Dedifferentiated amniotic fluid mesenchymal stem cell (primary cell): ENCODE measurements around the gene CLECL1.
"Not testable (repeated sequence)": the region's sequence is repeated elsewhere in the genome, so short reads cannot be mapped to it uniquely, and the experiment has no call there.

Experiments used
- DNase-seq: peaks from one replicate; pipeline ENCODE4 v3.0.0-alpha.2; 2016; ENCODE audit errors: extremely low spot score

Gene CLECL1

DNA sequence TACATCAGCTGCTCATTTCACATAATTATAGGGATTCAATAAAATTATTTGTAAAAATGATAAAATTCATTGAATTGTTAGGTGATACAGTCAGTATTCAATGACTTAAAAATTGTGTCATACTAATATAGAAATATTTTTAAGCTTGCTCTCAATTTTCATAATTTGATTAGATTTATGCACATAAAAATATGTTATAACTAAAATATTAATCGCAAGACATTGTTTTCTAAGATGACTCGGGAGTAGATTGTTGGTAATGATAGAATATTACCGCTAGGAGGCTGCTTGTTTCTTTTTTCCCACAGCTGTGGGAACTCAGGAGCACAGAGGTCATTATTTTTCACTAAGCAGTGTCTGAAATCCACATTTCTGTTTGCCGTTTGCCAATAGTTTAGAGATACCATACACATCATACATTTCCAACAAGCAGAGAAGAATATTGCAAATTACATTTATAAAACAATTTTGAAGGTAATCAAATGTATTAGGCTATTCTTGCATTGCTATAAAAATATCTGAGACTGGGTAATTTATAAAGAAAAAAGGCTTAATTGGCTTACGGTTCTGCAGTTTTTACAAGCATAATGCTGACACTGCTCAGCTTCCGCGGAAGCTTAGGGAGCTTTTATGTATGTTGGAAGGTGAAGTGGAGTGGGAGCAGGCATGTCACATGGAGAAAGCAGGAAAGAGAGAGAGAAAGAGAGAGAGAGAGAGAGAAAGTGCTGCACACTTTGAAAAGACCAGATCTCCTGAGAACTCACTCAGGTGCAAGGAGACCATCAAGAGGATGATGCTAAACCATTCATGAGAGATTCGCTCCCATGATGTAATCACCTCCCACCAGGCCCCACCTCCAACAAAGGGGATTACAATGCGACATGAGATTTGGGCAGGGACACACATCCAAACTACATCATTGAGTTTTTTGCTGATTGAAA, 18.6 kb upstream of the CLECL1 start:
- no peak for DNase-seq

DNA sequence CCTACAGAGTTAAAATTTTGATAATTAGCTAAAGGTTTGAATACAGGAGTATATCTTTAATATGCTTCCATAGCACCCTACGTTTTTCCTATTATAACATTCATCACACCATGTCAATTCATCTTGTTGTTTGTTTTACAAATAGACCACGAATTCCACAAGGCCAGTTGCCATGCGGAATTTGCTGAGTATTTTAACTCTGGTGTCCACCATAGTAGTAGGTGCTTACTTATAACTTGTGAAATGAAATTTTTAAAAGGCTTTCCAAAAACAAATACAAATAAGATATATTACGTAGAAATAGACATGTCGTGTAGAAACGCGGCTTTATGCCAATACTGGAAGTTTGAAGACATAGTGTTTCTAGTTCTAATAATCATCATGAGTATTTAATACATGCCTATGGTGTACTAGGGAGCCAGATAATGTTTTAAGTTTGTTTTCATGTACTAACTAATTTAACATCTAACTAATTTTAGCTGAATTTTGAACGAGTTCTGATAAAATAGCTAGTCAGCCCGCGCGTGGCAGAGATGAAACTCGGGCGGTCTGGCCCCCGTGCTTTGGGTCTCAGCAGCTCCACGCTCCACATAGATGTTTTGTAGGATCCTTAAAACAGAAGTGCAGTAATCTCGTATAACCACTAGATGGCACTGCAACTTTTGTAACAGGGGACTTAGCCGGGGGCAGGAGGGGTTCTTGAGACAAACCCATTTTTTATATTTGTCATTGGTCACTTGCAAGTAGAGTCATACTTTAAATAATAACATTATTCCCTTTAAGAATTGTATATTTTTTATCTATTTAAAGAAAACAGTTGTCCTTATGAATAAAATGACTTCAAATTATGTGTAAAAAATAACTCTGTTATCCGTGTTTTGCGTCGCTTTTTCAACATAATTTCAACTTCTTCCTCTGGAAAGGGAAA, 17.6 kb upstream of the CLECL1 start:
- peak; percentile 74 for DNase-seq

- no peak for DNase-seq
These were observed 16.7 kb upstream of the CLECL1 start for GRCh38 chr12:9749640-9750039.

DNA sequence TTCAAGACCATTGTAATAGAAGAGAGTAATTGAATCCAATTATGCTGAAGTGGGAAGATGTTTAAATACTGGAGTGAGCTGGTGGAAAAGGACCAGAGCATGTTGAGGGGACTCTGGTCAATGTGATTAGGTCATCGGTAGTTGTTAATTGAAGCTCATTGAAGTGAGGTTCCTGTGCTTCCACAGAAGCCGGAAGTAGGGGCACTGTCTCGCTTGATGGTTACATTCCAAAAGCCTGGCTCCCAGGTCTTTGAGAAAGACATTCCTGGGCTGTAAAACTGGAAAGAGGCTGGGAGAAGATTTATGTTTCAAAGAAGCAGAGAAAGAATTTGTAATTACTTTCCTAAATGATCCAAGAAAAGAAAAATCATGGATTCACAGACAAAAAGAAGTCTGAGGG, 12.3 kb upstream of the CLECL1 start:
- DNase-seq = no peak

- DNase-seq = no peak
These were observed 9.8 kb upstream of the CLECL1 start for GRCh38 chr12:9742661-9743060.

- no peak for DNase-seq
These were observed 8.8 kb upstream of the CLECL1 start for GRCh38 chr12:9741726-9742125.

GRCh38 chr12:9740106-9740750, 7.3 kb upstream of the CLECL1 start:
- no peak for DNase-seq

- not testable (repeated sequence) for DNase-seq
These were observed 6.7 kb upstream of the CLECL1 start for GRCh38 chr12:9739404-9740105.

GRCh38 chr12:9738905-9739304, 6.0 kb upstream of the CLECL1 start:
- DNase-seq = not testable (repeated sequence)

DNA sequence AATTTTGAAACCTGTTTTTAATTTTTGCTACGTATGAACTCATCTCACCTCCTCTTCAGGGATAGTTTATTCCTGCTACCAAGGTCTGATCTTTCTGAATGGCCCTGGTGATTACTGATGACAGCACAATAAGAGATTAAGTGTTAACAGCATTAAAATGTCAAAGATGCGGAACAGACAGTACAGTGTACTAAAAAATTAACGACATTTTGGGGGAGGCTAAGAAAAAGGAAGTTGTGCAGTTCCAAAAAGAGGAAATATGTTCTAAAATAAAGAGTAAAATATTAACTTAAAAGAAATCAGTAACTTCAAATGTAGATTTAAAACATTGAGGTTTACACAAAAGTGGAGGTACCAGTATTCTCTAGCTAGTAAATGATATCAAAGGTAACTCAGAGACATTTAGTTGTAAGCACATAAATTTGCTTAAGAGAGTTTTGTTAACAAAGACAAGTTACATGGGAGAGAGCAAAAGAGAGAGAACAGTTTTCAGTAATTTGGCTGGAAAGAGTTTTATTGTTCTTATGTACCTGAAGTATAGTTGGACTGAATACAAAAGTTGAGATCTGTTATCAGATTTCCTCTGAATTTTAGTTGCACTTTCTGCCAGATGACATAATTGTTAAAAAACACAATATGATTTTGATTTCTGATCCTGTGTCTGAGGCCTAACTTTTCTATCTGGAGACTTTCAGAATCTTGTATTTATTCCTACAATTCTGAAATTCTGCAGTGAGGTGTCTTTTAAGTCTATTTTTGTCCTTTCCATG, 4.2 kb upstream of the CLECL1 start:
- DNase-seq = no peak

GRCh38 chr12:9735601-9736000, 2.7 kb upstream of the CLECL1 start:
- DNase-seq = no peak

DNA sequence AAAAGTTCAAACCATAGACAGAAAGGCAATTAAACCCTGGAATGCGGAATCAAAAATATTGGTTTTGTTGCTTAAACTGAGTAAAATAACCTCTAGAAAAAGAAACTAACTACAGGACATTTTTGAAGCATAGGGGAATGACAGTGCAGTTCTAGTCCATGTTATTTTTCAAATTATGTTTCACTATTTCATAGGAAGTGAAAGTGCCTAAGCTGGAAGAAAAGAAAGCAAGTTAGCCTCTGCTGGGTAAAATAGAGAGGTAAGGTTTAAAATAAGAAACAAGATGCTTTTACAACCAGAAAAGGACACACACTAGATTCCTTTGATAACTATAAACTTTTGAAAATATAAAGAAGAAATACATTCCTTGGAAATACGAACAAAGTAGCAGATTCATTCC, 1.1 kb downstream of the CLECL1 start:
- DNase-seq = no peak

GRCh38 chr12:9731393-9731792, 1.5 kb downstream of the CLECL1 start:
- DNase-seq = no peak

DNA sequence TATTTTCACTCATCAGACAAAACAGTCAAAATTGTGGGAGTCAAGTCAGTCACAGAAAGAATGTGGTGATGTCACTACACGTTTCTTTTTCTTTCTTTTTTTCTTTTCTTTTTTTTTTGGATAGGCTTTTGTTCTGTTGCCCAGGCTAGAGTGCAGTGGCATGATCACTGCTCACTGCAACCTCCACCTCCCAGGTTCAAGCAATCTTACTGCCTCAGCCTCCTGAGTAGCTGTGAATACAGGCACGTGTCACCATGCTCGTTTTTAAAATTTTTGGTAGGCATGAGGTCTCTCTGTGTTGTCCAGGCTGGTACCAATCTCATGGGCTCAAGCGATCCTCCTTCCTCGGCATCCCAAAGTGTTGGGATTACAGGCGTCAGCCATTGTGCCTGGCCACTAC, 2.3 kb downstream of the CLECL1 start:
- no peak for DNase-seq

DNA sequence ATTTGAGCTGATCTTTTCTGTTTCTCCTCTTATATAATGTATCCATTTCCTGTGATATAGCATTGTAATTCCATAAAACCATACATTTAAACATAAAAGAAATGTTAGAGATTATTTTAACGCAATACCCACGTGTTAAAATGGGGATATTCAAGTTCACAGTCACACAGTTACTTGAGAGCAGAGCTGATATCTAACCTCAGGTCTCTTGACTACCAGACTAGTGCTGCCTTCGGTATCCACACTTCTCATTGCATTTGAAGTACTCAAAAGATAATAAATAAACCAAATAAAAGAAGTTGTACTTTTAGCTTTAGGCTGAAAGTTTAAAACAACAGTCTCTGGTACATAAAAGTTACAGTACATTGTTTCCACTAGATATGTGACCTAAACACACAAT, 2.9 kb downstream of the CLECL1 start:
- no peak for DNase-seq

GRCh38 chr12:9729082-9729481, 3.8 kb downstream of the CLECL1 start:
- no peak for DNase-seq

- no peak for DNase-seq
These were observed 5.1 kb downstream of the CLECL1 start for GRCh38 chr12:9727813-9728212.

DNA sequence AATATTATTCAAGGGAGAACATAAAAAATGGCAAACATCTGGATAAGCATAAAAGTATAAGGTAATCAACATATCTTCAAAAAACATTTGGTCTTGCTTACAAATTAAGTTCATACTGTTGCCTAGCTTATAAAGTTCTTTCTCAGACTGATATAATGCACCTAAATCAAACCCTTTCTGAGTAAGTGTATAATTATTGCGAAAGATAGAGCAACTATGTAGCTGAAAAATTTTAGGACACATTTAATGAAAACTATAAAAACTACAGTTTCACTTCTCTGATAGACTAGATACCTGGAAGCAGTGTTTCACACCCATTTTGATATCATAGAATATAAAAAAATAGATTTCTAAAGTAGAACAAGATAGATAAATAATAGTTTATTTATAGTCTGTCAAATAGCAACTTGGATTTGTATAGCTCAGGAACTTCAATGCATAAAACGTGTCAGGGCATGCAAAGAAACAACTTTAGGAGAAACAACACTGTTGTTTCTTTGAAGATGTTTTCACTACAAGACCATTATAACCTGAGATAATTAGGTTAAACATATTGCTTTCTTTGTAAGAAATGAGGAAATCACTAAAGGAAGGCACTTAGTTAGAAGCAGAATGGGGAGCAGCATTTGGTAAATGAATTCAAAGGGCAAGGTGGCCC, 7.6 kb downstream of the CLECL1 start:
- DNase-seq = no peak

- no peak for DNase-seq
These were observed 8.9 kb downstream of the CLECL1 start for GRCh38 chr12:9724023-9724422.

GRCh38 chr12:9721394-9722092, 11.4 kb downstream of the CLECL1 start:
- no peak for DNase-seq
